Measurements from ENCODE around the gene CYP24A1. TPM values are rescaled to one million over a fixed set of nuclear protein-coding genes. Genes with fewer than 3 reads are reported as not detected.

CYP24A1 gene
- total RNA-seq, 4 donors from 2014 or later: 0.20 TPM; not detected in 3

- in situ Hi-C loops (cut with MboI; ENCODE audit: low sequenced_read_pairs in 4 of 4) (no loop called here), intact Hi-C loops (cut with DNase I; ENCODE audit: low total_unique reads) (no loop called here)
- ATAC-seq (no peak), DNase-seq (no peak)
- Histone ChIP-seq H3K36me3 (no peaks in the 10 kb centered on the region), H3K9me3 (no peaks in the 10 kb centered on the region), H3K27me3 (no peaks in the 10 kb centered on the region), H3K27ac (no peak overlapping the region), H3K4me3 (no peak overlapping the region), H3K4me1 (no peaks in the 10 kb centered on the region)
- no peak for TF ChIP-seq POLR2A (IDR thresholded peaks at IDR 0.05)
- no peak for TF ChIP-seq CTCF (IDR thresholded peaks at IDR 0.05 in 4 of 5, conservative IDR thresholded peaks at IDR 0.05 in 1 of 5)
Measured at GRCh38 chr20:54152227-54153040, 21.4 kb downstream of the CYP24A1 start.

- intact Hi-C loops (cut with DNase I; ENCODE audit: low total_unique reads): no loop called here
- H3K27ac ChIP-seq: no peak overlapping the region
- H3K9me3 ChIP-seq: no peaks in the 10 kb centered on the region
- in situ Hi-C loops (cut with MboI; ENCODE audit: low sequenced_read_pairs in 4 of 4): no loop called here
- TF ChIP-seq POLR2A (IDR thresholded peaks at IDR 0.05): no peak
- no peak for TF ChIP-seq CTCF (IDR thresholded peaks at IDR 0.05 in 4 of 5, conservative IDR thresholded peaks at IDR 0.05 in 1 of 5)
- H3K36me3 ChIP-seq: no peaks in the 10 kb centered on the region
- H3K4me1 ChIP-seq: no peaks in the 10 kb centered on the region
- no peak for DNase-seq
- no peak for ATAC-seq
- H3K27me3 ChIP-seq: no peaks in the 10 kb centered on the region
- no peak overlapping the region for H3K4me3 ChIP-seq
Measured at GRCh38 chr20:54151511-54152226, 22.1 kb downstream of the CYP24A1 start.

GRCh38 chr20:54151075-54151439, 22.7 kb downstream of the CYP24A1 start:
- H3K4me1 ChIP-seq: no peaks in the 10 kb centered on the region
- intact Hi-C loops (cut with DNase I; ENCODE audit: low total_unique reads) (no loop called here), in situ Hi-C loops (cut with MboI; ENCODE audit: low sequenced_read_pairs in 4 of 4) (no loop called here)
- no peaks in the 10 kb centered on the region for H3K36me3 ChIP-seq
- no peaks in the 10 kb centered on the region for H3K9me3 ChIP-seq
- no peak overlapping the region for H3K4me3 ChIP-seq
- TF ChIP-seq CTCF (IDR thresholded peaks at IDR 0.05 in 4 of 5, conservative IDR thresholded peaks at IDR 0.05 in 1 of 5): no peak
- TF ChIP-seq POLR2A (IDR thresholded peaks at IDR 0.05): no peak
- no peaks in the 10 kb centered on the region for H3K27me3 ChIP-seq
- no peak for ATAC-seq
- no peak overlapping the region for H3K27ac ChIP-seq
- no peak for DNase-seq

- DNase-seq (no peak), ATAC-seq (no peak)
- TF ChIP-seq CTCF (IDR thresholded peaks at IDR 0.05 in 4 of 5, conservative IDR thresholded peaks at IDR 0.05 in 1 of 5) (no peak), POLR2A (IDR thresholded peaks at IDR 0.05) (no peak)
- H3K4me1 ChIP-seq: no peaks in the 10 kb centered on the region
- in situ Hi-C loops (cut with MboI; ENCODE audit: low sequenced_read_pairs in 4 of 4): no loop called here
- no peaks in the 10 kb centered on the region for H3K9me3 ChIP-seq
- no peaks in the 10 kb centered on the region for H3K36me3 ChIP-seq
- no peaks in the 10 kb centered on the region for H3K27me3 ChIP-seq
- no peak overlapping the region for H3K27ac ChIP-seq
- intact Hi-C loops (cut with DNase I; ENCODE audit: low total_unique reads): no loop called here
- no peak overlapping the region for H3K4me3 ChIP-seq
Measured at GRCh38 chr20:54149765-54150264, 24.0 kb downstream of the CYP24A1 start.
